Measurements from ENCODE around the gene CHP1.

Gene CHP1

DNA sequence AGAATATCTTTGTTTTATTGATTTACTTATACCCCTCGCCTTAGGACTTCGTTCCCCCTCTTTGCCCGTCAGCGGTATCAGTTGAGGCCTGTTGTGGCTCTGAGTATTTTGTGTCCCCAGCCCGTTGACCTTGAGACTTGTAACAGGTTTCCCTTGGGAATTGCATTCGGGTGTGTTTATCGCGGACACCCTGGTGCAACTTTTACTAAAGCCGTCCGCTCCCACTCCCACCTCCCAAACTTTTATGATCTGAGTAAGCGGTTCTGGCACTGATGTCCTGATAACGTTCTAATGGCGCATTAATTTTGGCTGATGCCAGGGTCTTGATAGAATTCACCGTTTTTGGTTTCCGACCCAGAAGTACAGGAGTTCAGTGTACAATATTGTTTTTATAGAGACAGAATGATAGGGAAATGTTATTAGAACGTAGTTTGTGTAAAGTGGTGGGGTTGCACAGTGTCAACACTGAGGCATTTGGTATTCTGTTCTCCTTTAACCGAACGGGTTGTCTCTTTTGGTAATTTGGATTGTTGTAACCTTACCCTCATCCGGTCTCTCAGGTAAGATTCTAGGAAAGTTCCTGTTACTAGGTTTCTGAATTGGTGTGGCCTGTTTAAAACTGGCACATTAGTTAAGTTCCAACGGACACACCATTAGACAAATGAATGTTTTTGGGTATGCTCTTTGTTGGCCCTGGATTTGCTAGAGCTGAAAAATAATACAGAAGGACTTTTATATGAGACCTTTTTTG, 53.5 kb downstream of the CHP1 start:
- no peak for TF ChIP-seq EZH2 (IDR thresholded peaks at IDR 0.05; ENCODE audit: borderline replicate concordance, low read length)
- TF ChIP-seq, protein P1, sequence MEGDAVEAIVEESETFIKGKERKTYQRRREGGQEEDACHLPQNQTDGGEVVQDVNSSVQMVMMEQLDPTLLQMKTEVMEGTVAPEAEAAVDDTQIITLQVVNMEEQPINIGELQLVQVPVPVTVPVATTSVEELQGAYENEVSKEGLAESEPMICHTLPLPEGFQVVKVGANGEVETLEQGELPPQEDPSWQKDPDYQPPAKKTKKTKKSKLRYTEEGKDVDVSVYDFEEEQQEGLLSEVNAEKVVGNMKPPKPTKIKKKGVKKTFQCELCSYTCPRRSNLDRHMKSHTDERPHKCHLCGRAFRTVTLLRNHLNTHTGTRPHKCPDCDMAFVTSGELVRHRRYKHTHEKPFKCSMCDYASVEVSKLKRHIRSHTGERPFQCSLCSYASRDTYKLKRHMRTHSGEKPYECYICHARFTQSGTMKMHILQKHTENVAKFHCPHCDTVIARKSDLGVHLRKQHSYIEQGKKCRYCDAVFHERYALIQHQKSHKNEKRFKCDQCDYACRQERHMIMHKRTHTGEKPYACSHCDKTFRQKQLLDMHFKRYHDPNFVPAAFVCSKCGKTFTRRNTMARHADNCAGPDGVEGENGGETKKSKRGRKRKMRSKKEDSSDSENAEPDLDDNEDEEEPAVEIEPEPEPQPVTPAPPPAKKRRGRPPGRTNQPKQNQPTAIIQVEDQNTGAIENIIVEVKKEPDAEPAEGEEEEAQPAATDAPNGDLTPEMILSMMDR (IDR thresholded peaks at IDR 0.05; ENCODE audit: low read length): no peak
- peak overlapping the region; percentile 98 for H3K4me2 ChIP-seq (ENCODE audit: low read length)
- peaks cover 58% of the 10 kb centered on the region for H3K36me3 ChIP-seq (ENCODE audit: insufficient read depth, low read length)
- H3F3A ChIP-seq (ENCODE audit: insufficient read depth, low read length): no peaks in the 10 kb centered on the region
- no peaks in the 10 kb centered on the region for H3K27me3 ChIP-seq (ENCODE audit: insufficient read depth, low read length)
- no peak overlapping the region for H2AFZ ChIP-seq (ENCODE audit: low read length)
- H3K9me3 ChIP-seq (ENCODE audit: low read length): no peaks in the 10 kb centered on the region
- H3K27ac ChIP-seq (ENCODE audit: low read depth, low read length, poor library complexity, severe bottlenecking): peak overlapping the region; percentile 79
- H4K20me1 ChIP-seq (ENCODE audit: insufficient read depth, low read length): no peaks in the 10 kb centered on the region
- peaks cover 40% of the 10 kb centered on the region for H3K79me2 ChIP-seq (ENCODE audit: insufficient read depth, low read length)
- peak overlapping the region; percentile 99 for H3K4me3 ChIP-seq (ENCODE audit: low read depth, low read length, poor library complexity, severe bottlenecking)
- H3K9ac ChIP-seq (ENCODE audit: low read length): peak overlapping the region; percentile 99
- peaks cover 49% of the 10 kb centered on the region for H3K4me1 ChIP-seq (ENCODE audit: insufficient read depth, low read length, severe bottlenecking)
- no peaks in the 10 kb centered on the region for H3K9me2 ChIP-seq (ENCODE audit: low read depth, low read length)

DNA sequence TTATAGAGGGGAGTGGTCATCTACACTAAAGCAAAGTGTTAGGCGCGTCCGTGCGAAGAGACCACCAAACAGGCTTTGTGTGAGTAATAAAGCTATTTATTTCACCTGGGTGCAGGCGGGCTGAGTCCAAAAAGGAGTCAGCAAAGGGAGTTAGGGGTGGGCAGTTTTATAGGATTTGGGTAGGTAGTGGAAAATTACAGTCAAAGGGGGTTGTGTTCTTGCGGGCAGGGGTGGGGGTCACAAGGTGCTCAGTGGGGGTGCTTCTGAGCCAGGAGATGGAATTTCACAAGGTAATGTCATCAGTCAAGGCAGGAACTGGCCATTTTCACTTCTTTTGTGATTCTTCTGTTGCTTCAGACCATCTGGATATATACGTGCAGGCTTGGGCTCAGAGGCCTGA, 54.2 kb downstream of the CHP1 start:
- H3K4me3 ChIP-seq (ENCODE audit: low read depth, low read length, poor library complexity, severe bottlenecking): peak overlapping the region; percentile 99
- no peaks in the 10 kb centered on the region for H3F3A ChIP-seq (ENCODE audit: insufficient read depth, low read length)
- no peaks in the 10 kb centered on the region for H4K20me1 ChIP-seq (ENCODE audit: insufficient read depth, low read length)
- TF ChIP-seq, protein P1 (IDR thresholded peaks at IDR 0.05; ENCODE audit: low read length): no peak
- no peak for TF ChIP-seq EZH2 (IDR thresholded peaks at IDR 0.05; ENCODE audit: borderline replicate concordance, low read length)
- peak overlapping the region; percentile 98 for H3K4me2 ChIP-seq (ENCODE audit: low read length)
- peaks cover 58% of the 10 kb centered on the region for H3K36me3 ChIP-seq (ENCODE audit: insufficient read depth, low read length)
- no peak overlapping the region for H2AFZ ChIP-seq (ENCODE audit: low read length)
- no peaks in the 10 kb centered on the region for H3K27me3 ChIP-seq (ENCODE audit: insufficient read depth, low read length)
- H3K27ac ChIP-seq (ENCODE audit: low read depth, low read length, poor library complexity, severe bottlenecking): peak overlapping the region; percentile 79
- no peaks in the 10 kb centered on the region for H3K9me3 ChIP-seq (ENCODE audit: low read length)
- peaks cover 56% of the 10 kb centered on the region for H3K4me1 ChIP-seq (ENCODE audit: insufficient read depth, low read length, severe bottlenecking)
- peak overlapping the region; percentile 99 for H3K9ac ChIP-seq (ENCODE audit: low read length)
- peaks cover 40% of the 10 kb centered on the region for H3K79me2 ChIP-seq (ENCODE audit: insufficient read depth, low read length)
- H3K9me2 ChIP-seq (ENCODE audit: low read depth, low read length): no peaks in the 10 kb centered on the region

DNA sequence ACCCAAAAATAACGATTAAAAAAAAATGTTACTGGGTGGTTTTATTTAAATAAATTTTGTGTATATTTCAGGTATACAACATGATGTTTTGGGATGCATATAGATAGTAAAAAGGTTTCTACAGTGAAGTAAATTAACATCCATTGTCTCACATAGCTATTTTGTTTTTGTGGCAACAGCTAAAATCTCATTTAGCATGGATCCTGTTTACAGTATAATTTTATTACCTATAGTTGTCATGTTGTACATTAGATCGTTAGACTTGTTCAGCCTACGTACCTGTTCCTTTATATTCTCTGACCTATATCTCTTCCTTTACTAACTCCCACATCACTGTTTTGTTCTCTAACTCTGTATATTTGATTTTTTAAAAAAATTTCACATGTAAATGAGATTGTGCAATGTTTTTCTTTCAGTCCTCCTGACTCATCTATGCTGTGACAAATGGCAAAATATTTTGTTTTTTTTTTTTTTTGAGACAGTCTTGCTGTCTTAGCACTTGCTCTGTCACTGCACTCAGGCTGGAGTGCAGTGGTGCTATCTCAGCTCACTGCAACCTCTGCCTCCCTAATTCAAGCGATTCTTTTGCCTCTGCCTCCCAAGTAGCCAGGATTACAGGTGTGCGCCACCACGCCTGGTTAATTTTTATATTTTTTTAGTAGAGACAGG, 55.7 kb downstream of the CHP1 start:
- Histone ChIP-seq H3K4me3 (ENCODE audit: low read depth, low read length, poor library complexity, severe bottlenecking) (no peak overlapping the region), H3K9me3 (ENCODE audit: low read length) (no peaks in the 10 kb centered on the region), H3K4me2 (ENCODE audit: low read length) (no peak overlapping the region), H2AFZ (ENCODE audit: low read length) (no peak overlapping the region), H3K36me3 (ENCODE audit: insufficient read depth, low read length) (peaks cover 64% of the 10 kb centered on the region), H3K9me2 (ENCODE audit: low read depth, low read length) (no peaks in the 10 kb centered on the region), H3K27ac (ENCODE audit: low read depth, low read length, poor library complexity, severe bottlenecking) (no peak overlapping the region), H3K79me2 (ENCODE audit: insufficient read depth, low read length) (peaks cover 40% of the 10 kb centered on the region), H3K4me1 (ENCODE audit: insufficient read depth, low read length, severe bottlenecking) (peaks cover 71% of the 10 kb centered on the region), H3K9ac (ENCODE audit: low read length) (no peak overlapping the region), H4K20me1 (ENCODE audit: insufficient read depth, low read length) (no peaks in the 10 kb centered on the region), H3K27me3 (ENCODE audit: insufficient read depth, low read length) (no peaks in the 10 kb centered on the region), H3F3A (ENCODE audit: insufficient read depth, low read length) (no peaks in the 10 kb centered on the region)
- TF ChIP-seq, protein P1 (IDR thresholded peaks at IDR 0.05; ENCODE audit: low read length): no peak
- TF ChIP-seq EZH2 (IDR thresholded peaks at IDR 0.05; ENCODE audit: borderline replicate concordance, low read length): no peak

Measured in OCI-LY1 (cell line).